Astrocyte of the cerebellum (primary cell): Measurements from ENCODE around the gene UGGT2.
"Not testable (repeated sequence)": the region's sequence is repeated elsewhere in the genome, so short reads cannot be mapped to it uniquely, and the experiment has no call there.

ENCODE experiments used
- DNase-seq: peaks from one replicate; pipeline ENCODE4 v3.0.0-alpha.2; 2011; ENCODE audit warnings: low read depth
- H3K4me3 ChIP-seq: 2 replicates; pipeline ENCODE4 v1.5.1; 2011; ENCODE audit warnings: mild to moderate bottlenecking, low read depth, low read length, moderate library complexity
- CTCF ChIP-seq: IDR thresholded peaks from 2 replicates; pipeline ENCODE4 v1.5.1; 2012; ENCODE audit warnings: low read length, low read depth, moderate library complexity, mild to moderate bottlenecking; ENCODE audit errors: missing control alignments
- in situ Hi-C: cut with HindIII; loops from 2 replicates; pipeline ENCODE4 v1.10.0; 2017; ENCODE audit warnings: low sequenced_read_pairs

The UGGT2 gene

GRCh38 chr13:95950103-95950502 lies 103.1 kb downstream of the UGGT2 start:
- in situ Hi-C loops: no loop called here
- no peak for TF ChIP-seq CTCF
- H3K4me3 ChIP-seq: no peak overlapping the region
- DNase-seq: no peak

- DNase-seq: peak; percentile 13
- H3K4me3 ChIP-seq: no peak overlapping the region
- TF ChIP-seq CTCF: no peak
- in situ Hi-C loops: no loop called here
Observed at GRCh38 chr13:95948656-95949055, 104.5 kb downstream of the UGGT2 start.

GRCh38 chr13:95937714-95938320 lies 115.4 kb downstream of the UGGT2 start:
- TF ChIP-seq CTCF: no peak
- no peak for DNase-seq
- no peak overlapping the region for H3K4me3 ChIP-seq
- in situ Hi-C loops: no loop called here

- in situ Hi-C loops: no loop called here
- TF ChIP-seq CTCF: no peak
- no peak for DNase-seq
- H3K4me3 ChIP-seq: no peak overlapping the region
Observed at GRCh38 chr13:95931300-95932025, 121.7 kb downstream of the UGGT2 start.

GRCh38 chr13:95929430-95929829 lies 123.8 kb downstream of the UGGT2 start:
- no peak for TF ChIP-seq CTCF
- in situ Hi-C loops: no loop called here
- no peak overlapping the region for H3K4me3 ChIP-seq
- DNase-seq: no peak

- in situ Hi-C loops, H3K4me3 ChIP-seq, DNase-seq: not testable (repeated sequence)
Observed at GRCh38 chr13:95928367-95928906, 124.8 kb downstream of the UGGT2 start.

- no peak for TF ChIP-seq CTCF
- in situ Hi-C loops: no loop called here
- no peak overlapping the region for H3K4me3 ChIP-seq
- no peak for DNase-seq
Observed at GRCh38 chr13:95926231-95926630, 127.0 kb downstream of the UGGT2 start.
